Adrenal gland (tissue), 5 donors: ENCODE measurements around the gene ST8SIA6.

ENCODE experiments used
- CTCF ChIP-seq, 6 experiments: fragments of 450-650 bp in 4 of 6; fragments of 200-600 bp in 2 of 6; sonication (generic) in 1 of 6; IDR thresholded peaks; 1 replicate in 5 of 6; 2 replicates in 1 of 6; pipeline versions ENCODE4 v1.5.1 to v1.8.0; 2016 to 2021; ENCODE audit warnings: antibody characterized with exemption in 6 of 6, mild to moderate bottlenecking in 2 of 6, moderate library complexity in 1 of 6
- POLR2A ChIP-seq, 2 donors: fragments of 450-650 bp; IDR thresholded peaks; one replicate each; pipeline ENCODE4 v1.6.1; 2017; ENCODE audit warnings: antibody characterized with exemption in 2 of 2, mild to moderate bottlenecking in 2 of 2, moderate library complexity in 1 of 2
- donor health status: DM: no; HTN: no; CAD: no.

GRCh38 chr10:17409170-17409733, 45.1 kb downstream of the ST8SIA6 start:
- TF ChIP-seq CTCF (IDR thresholded peaks at IDR 0.05) (peak in 5 of 6 experiments; percentile 26 to 32 (median 29)), POLR2A (IDR thresholded peaks at IDR 0.05) (no peak)
